Panc1 (cell line): ENCODE measurements around the gene TM4SF4. TPM values are rescaled to one million over a fixed set of nuclear protein-coding genes. Genes with fewer than 3 reads are reported as not detected.
A peak's percentile ranks its signal among the peaks of the same experiment; 100 is the strongest.

Source experiments
- ATAC-seq: fragments of 200-7000 bp; cut with Tn5 transposase; 2 replicates; pipeline ENCODE4 v1.9.1; 2020; ENCODE audit warnings: mild to moderate bottlenecking, moderate library complexity
- BruUV-seq: library from RNA; stranded (reverse); fragments of 400-500 nt; replicated peaks from 2 replicates; lab custom pipeline; 2021; lab: Mats Ljungman, UMichigan
- CTCF ChIA-PET: fragments of 300-600 bp; sonication (Branson Sonifier 250); formaldehyde crosslinking; loops from one replicate; lab custom pipeline; 2022; ENCODE audit warnings: antibody characterized with exemption; lab: Charles Lee
- POLR2A ChIA-PET: fragments of 300-600 bp; sonication (Branson Sonifier 250); formaldehyde crosslinking; loops from one replicate; lab custom pipeline; 2022; ENCODE audit warnings: antibody characterized with exemption; lab: Charles Lee
- DNase-seq: peaks from one replicate; pipeline ENCODE4 v3.0.0-alpha.2; 2010; ENCODE audit warnings: low read depth, low spot score
- H3K27ac ChIP-seq: 2 replicates; pipeline ENCODE4 v1.5.1; 2011; ENCODE audit warnings: mild to moderate bottlenecking, low read length, inconsistent platforms
- H3K27me3 ChIP-seq: fragments of 200-500 bp; sonication (Bioruptor generic); 2 replicates; pipeline ENCODE4 v1.6.0; 2014; ENCODE audit warnings: low read length, inconsistent platforms; ENCODE audit not compliant: control insufficient read depth, insufficient read depth
- H3K36me3 ChIP-seq: fragments of 200-500 bp; sonication (Bioruptor generic); 2 replicates; pipeline ENCODE4 v1.5.1; 2014; ENCODE audit warnings: inconsistent platforms, mild to moderate bottlenecking, low read length, moderate library complexity; ENCODE audit not compliant: control insufficient read depth, insufficient read depth
- H3K4me1 ChIP-seq: 2 replicates; pipeline ENCODE4 v1.5.1; 2011; ENCODE audit warnings: inconsistent platforms, mild to moderate bottlenecking, low read length, moderate library complexity; ENCODE audit not compliant: control insufficient read depth, insufficient read depth
- H3K4me3 ChIP-seq, 2 experiments: 2 replicates each; pipeline ENCODE4 v1.5.1; 2011 to 2012; ENCODE audit warnings: low read depth in 2 of 2, low read length in 2 of 2, mild to moderate bottlenecking in 2 of 2, inconsistent platforms in 1 of 2, moderate library complexity in 1 of 2
- H3K9me3 ChIP-seq: fragments of 200-500 bp; sonication (Bioruptor generic); 2 replicates; pipeline ENCODE4 v1.5.1; 2014; ENCODE audit warnings: low read depth, mild to moderate bottlenecking, inconsistent platforms, low read length, moderate library complexity; ENCODE audit not compliant: control insufficient read depth, insufficient read depth
- POLR2AphosphoS5 ChIP-seq: IDR thresholded peaks from 2 replicates; pipeline ENCODE4 v1.6.1; 2012; ENCODE audit warnings: mild to moderate bottlenecking, low read depth, low read length, moderate library complexity
- SIN3A ChIP-seq: IDR thresholded peaks from 2 replicates; pipeline ENCODE4 v1.6.1; 2012; ENCODE audit warnings: low read depth, mild to moderate bottlenecking, low read length, moderate library complexity, borderline replicate concordance; ENCODE audit not compliant: insufficient read depth
- TCF7L2 ChIP-seq: IDR thresholded peaks from 2 replicates; pipeline ENCODE4 v1.6.1; 2011; ENCODE audit warnings: mild to moderate bottlenecking, low read depth, low read length, inconsistent platforms
- in situ Hi-C: cut with HindIII; loops from 2 replicates; pipeline ENCODE4 v1.10.0; 2016; ENCODE audit warnings: low sequenced_read_pairs, low pct_unique_long_range_greater_than_20kb
- intact Hi-C: fragments of 100-400 bp; cut with micrococcal nuclease; formaldehyde crosslinking; loops from one replicate; pipeline ENCODE4 v1.10.0; 2022; ENCODE audit not compliant: unreplicated experiment
- total RNA-seq: library from RNA; stranded (reverse); gene quantifications from one replicate; pipeline ENCODE4 v1.2.1, GENCODE V29; 2021; ENCODE audit not compliant: unreplicated experiment
- TF ChIP-seq, protein P1 (sequence below), 2 experiments: IDR thresholded peaks; 2 replicates each; pipeline ENCODE4 v1.6.1; 2011 to 2012; ENCODE audit warnings: low read depth in 2 of 2, control low read depth in 1 of 2, low read length in 1 of 2, mild to moderate bottlenecking in 1 of 2, moderate library complexity in 1 of 2; ENCODE audit not compliant: insufficient read depth in 1 of 2
- TF ChIP-seq, protein P2 (sequence below): fragments of 450-650 bp; IDR thresholded peaks from 2 replicates; pipeline ENCODE4 v1.5.1; 2017; ENCODE audit warnings: mild to moderate bottlenecking

TM4SF4 gene
- total RNA-seq, 1 experiment from 2014 or later: 0.46 TPM

DNA sequence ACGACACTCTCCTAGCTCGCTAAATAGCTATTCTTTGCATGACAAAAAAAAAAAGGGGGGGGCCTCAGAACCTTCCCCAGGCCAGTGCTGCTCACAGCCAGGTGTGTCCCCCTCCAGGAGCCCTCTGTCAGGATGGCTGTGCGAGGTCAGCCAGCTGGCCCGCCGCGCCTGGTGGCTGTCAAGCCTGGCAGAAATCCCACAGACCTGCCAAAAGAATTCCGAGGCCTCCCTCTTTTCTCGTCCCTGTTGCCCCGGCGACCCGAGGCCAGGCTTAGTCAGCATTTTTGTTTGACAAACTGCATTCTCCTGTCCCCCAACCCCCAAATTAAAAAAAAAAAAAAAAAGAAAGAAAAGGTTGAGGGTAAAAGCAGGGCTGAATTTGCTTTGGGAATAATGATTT is 61.9 kb downstream of the TM4SF4 start:
- Histone ChIP-seq H3K4me3 (peak overlapping the region in 1 of 2 experiments; percentile 2; a peak in 2 of 4 replicates), H3K27ac (peak overlapping the region; percentile 100), H3K27me3 (no peaks in the 10 kb centered on the region), H3K4me1 (peaks cover 100% of the 10 kb centered on the region), H3K36me3 (peaks cover 12% of the 10 kb centered on the region; the same call in 1 of the 2 replicates), H3K9me3 (no peaks in the 10 kb centered on the region)
- DNase-seq (no peak), ATAC-seq (peak; percentile 11; the same call in 1 of the 2 replicates)
- in situ Hi-C loops: no loop called here
- no TSS peak for BruUV-seq
- intact Hi-C loops: loop anchor here (10.0 kb wide), 1 partner anchor 178 kb away; no protein-coding TSS in a partner anchor
- ChIA-PET CTCF (interaction anchor here (0.6 to 0.7 kb wide), 3 partner anchors 103 to 415 kb away, joined by 3 to 4 read pairs (median 3); no protein-coding TSS in a partner anchor), POLR2A (interaction anchor here (1.1 kb wide), 1 partner anchor 19 kb away, joined by 4 read pairs; no protein-coding TSS in a partner anchor)
- TF ChIP-seq SIN3A (0 out of 2 replicates have a peak, but pooled peaks have one; percentile 63), TCF7L2 (no peak)

DNA sequence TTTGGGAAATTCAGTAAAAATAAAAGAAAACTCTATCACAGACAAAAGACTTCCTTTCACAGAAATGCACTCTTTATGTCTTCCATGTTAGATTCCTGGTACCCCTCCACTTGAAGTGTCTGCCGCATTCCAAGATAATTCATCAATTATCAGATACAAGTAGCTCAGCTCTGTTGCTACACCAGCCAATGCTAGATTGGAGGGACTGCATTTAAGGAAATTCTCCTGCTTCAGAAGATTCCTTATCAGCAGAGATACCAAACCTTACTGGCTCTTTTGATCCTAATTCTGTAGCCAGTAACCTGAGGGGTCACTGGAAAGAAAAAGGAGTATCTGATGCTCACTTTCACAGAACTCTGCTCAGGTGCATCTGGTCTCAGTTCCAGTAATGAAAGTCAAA is 63.9 kb downstream of the TM4SF4 start:
- intact Hi-C loops: loop anchor here (10.0 kb wide), 1 partner anchor 176 kb away; no protein-coding TSS in a partner anchor
- ChIA-PET POLR2A (no interaction called here), CTCF (no interaction called here)
- no peaks in the 10 kb centered on the region for H3K9me3 ChIP-seq
- H3K27ac ChIP-seq: peak overlapping the region; percentile 100
- H3K4me3 ChIP-seq: no peak overlapping the region
- TF ChIP-seq POLR2AphosphoS5 (no peak), TCF7L2 (0 out of 2 replicates have a peak, but pooled peaks have one; percentile 31)
- H3K27me3 ChIP-seq: no peaks in the 10 kb centered on the region
- in situ Hi-C loops: no loop called here
- H3K4me1 ChIP-seq: peaks cover 100% of the 10 kb centered on the region
- peaks cover 11% of the 10 kb centered on the region; the same call in 1 of the 2 replicates for H3K36me3 ChIP-seq
- ATAC-seq (no peak), DNase-seq (no peak)
- no TSS peak for BruUV-seq

DNA sequence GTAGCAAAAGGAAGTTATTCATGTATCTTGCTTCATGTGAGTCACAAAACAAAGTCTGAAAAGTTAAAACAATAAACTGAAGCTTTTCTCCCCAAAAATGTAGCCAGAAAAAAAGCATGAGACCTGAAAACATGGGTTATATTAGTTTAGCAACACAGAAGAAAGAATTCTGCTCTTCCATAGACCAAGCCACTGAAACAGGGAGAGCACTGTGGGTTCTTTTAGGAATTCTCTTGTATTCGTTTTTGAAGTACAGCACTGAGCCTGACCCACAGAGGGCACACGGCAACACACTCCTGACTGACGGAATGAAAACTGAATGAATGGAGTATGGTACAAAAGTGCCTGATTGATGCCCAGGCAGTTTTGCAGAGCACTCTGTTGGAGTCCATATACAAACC is 66.6 kb downstream of the TM4SF4 start:
- Histone ChIP-seq H3K4me1 (peaks cover 99% of the 10 kb centered on the region), H3K27me3 (no peaks in the 10 kb centered on the region), H3K9me3 (no peaks in the 10 kb centered on the region), H3K36me3 (peaks cover 18% of the 10 kb centered on the region), H3K27ac (peak overlapping the region; percentile 100), H3K4me3 (no peak overlapping the region)
- DNase-seq (no peak), ATAC-seq (peak; percentile 64)
- in situ Hi-C loops (no loop called here), intact Hi-C loops (loop anchor here (10.0 kb wide), 1 partner anchor 114 kb away; the partner anchor contains the start of gene WWTR1)
- TF ChIP-seq SIN3A: no peak
- TF ChIP-seq POLR2AphosphoS5: peak; percentile 52; the same call in 1 of the 2 replicates
- 0 out of 2 replicates have a peak, but pooled peaks have one; percentile 20 for TF ChIP-seq TCF7L2
- TF ChIP-seq, protein P1, sequence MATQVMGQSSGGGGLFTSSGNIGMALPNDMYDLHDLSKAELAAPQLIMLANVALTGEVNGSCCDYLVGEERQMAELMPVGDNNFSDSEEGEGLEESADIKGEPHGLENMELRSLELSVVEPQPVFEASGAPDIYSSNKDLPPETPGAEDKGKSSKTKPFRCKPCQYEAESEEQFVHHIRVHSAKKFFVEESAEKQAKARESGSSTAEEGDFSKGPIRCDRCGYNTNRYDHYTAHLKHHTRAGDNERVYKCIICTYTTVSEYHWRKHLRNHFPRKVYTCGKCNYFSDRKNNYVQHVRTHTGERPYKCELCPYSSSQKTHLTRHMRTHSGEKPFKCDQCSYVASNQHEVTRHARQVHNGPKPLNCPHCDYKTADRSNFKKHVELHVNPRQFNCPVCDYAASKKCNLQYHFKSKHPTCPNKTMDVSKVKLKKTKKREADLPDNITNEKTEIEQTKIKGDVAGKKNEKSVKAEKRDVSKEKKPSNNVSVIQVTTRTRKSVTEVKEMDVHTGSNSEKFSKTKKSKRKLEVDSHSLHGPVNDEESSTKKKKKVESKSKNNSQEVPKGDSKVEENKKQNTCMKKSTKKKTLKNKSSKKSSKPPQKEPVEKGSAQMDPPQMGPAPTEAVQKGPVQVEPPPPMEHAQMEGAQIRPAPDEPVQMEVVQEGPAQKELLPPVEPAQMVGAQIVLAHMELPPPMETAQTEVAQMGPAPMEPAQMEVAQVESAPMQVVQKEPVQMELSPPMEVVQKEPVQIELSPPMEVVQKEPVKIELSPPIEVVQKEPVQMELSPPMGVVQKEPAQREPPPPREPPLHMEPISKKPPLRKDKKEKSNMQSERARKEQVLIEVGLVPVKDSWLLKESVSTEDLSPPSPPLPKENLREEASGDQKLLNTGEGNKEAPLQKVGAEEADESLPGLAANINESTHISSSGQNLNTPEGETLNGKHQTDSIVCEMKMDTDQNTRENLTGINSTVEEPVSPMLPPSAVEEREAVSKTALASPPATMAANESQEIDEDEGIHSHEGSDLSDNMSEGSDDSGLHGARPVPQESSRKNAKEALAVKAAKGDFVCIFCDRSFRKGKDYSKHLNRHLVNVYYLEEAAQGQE (IDR thresholded peaks at IDR 0.05; ENCODE audit: insufficient read depth in 1 of 2, low read depth in 2 of 2, low read length in 1 of 2): no peak
- TF ChIP-seq, protein P2, sequence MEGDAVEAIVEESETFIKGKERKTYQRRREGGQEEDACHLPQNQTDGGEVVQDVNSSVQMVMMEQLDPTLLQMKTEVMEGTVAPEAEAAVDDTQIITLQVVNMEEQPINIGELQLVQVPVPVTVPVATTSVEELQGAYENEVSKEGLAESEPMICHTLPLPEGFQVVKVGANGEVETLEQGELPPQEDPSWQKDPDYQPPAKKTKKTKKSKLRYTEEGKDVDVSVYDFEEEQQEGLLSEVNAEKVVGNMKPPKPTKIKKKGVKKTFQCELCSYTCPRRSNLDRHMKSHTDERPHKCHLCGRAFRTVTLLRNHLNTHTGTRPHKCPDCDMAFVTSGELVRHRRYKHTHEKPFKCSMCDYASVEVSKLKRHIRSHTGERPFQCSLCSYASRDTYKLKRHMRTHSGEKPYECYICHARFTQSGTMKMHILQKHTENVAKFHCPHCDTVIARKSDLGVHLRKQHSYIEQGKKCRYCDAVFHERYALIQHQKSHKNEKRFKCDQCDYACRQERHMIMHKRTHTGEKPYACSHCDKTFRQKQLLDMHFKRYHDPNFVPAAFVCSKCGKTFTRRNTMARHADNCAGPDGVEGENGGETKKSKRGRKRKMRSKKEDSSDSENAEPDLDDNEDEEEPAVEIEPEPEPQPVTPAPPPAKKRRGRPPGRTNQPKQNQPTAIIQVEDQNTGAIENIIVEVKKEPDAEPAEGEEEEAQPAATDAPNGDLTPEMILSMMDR: peak; percentile 70
- POLR2A ChIA-PET: interaction anchor here (0.6 kb wide), 1 partner anchor 105 kb away, joined by 7 read pairs; no protein-coding TSS in a partner anchor
- TSS peak; percentile 21 for BruUV-seq
- CTCF ChIA-PET: no interaction called here
